Measurements from ENCODE around the gene CACNA2D3. TPM values are rescaled to one million over a fixed set of nuclear protein-coding genes. Genes with fewer than 3 reads are reported as not detected.

Gene CACNA2D3
- total RNA-seq, 1 experiment from 2014 or later = 6.1 TPM

DNA sequence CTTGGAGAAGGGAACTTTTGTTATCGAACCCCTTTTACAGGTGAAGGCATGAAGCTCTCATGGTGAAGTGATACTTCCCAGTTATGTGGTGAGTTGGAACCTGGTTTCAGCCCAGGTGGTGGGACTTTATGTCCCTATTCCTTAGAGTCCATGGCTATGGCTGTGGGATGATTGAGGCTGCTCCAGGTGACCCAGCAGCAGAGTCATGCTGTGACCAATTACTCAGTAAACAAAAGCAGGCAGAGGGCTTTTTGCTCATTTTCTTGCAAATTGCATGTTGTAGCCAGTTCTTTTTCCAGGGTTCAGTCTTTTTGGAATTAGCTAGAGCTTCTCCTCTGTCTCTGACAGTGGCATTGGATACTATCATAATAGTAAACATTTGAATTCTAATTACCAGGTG, 70.7 kb downstream of the CACNA2D3 start:
- in situ Hi-C loops (cut with HindIII; ENCODE audit: low pct_unique_long_range_greater_than_20kb, low sequenced_read_pairs) = no loop called here
- no peak for DNase-seq (ENCODE audit: low read depth)

GRCh38 chr3:54196360-54196991, 74.1 kb downstream of the CACNA2D3 start:
- no peak for DNase-seq (ENCODE audit: low read depth)
- in situ Hi-C loops (cut with HindIII; ENCODE audit: low pct_unique_long_range_greater_than_20kb, low sequenced_read_pairs) = no loop called here

DNA sequence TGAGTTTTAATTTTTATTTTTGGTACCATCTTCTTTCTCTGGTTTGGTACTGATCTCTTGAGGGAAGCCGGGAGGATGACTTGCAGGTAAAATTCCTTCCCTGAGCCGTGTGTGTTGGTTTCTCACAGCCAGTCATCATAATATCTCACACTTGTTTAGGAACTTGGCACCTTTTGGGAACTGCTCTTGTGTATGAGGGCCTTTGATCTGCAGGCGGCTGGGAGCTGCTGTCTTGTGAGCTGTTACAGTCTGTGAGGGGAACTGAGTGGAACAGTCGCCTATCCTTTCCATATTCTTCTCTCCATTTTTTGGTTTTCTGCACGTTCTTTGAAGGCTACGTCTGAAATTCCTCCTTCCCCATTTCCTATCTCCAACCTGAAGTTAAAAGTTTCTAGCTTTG, 75.2 kb downstream of the CACNA2D3 start:
- in situ Hi-C loops (cut with HindIII; ENCODE audit: low pct_unique_long_range_greater_than_20kb, low sequenced_read_pairs) = no loop called here

GRCh38 chr3:54198556-54198955, 76.2 kb downstream of the CACNA2D3 start:
- in situ Hi-C loops (cut with HindIII; ENCODE audit: low pct_unique_long_range_greater_than_20kb, low sequenced_read_pairs) = no loop called here

More for the DNA sequence above, 75.2 kb downstream of the CACNA2D3 start:
- DNase-seq (ENCODE audit: low read depth) = no peak

GRCh38 chr3:54202054-54202453, 79.7 kb downstream of the CACNA2D3 start:
- in situ Hi-C loops (cut with HindIII; ENCODE audit: low pct_unique_long_range_greater_than_20kb, low sequenced_read_pairs) = no loop called here
- no peak for DNase-seq (ENCODE audit: low read depth)

More at GRCh38 chr3:54198556-54198955, 76.2 kb downstream of the CACNA2D3 start:
- DNase-seq (ENCODE audit: low read depth) = no peak

DNA sequence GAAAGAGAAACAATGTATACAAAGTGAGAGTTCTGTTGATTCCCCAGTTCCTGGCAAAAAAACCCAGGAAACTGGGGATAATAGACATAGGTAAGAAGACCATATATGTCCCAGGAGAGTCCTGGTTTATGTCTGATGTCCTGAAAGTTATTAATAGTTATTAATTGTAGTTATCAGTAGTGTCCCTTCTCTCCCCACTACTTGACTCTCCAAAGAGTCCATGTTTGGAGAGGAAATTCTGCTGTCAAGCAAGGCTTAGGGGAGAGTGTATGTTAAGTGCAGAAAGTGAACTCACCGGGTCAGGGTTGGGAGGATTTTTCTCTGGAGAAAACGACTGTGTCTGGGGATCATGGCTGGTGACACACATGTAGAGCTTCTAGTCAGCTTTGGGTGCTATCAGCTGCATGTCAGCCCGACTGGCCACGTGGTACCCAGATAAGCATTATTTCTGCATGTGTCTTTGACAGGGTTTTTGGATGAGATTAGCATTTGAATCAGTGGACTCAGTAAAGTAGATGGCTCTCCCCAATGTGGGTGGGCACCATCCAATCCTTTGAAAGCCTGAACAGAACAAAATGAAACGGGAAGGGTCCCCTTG, 80.4 kb downstream of the CACNA2D3 start:
- DNase-seq (ENCODE audit: low read depth) = no peak
- in situ Hi-C loops (cut with HindIII; ENCODE audit: low pct_unique_long_range_greater_than_20kb, low sequenced_read_pairs) = no loop called here

GRCh38 chr3:54206874-54207273, 84.5 kb downstream of the CACNA2D3 start:
- in situ Hi-C loops (cut with HindIII; ENCODE audit: low pct_unique_long_range_greater_than_20kb, low sequenced_read_pairs) = no loop called here

GRCh38 chr3:54211097-54211496, 88.7 kb downstream of the CACNA2D3 start:
- no peak for DNase-seq (ENCODE audit: low read depth)
- in situ Hi-C loops (cut with HindIII; ENCODE audit: low pct_unique_long_range_greater_than_20kb, low sequenced_read_pairs) = no loop called here

More at GRCh38 chr3:54206874-54207273, 84.5 kb downstream of the CACNA2D3 start:
- no peak for DNase-seq (ENCODE audit: low read depth)

DNA sequence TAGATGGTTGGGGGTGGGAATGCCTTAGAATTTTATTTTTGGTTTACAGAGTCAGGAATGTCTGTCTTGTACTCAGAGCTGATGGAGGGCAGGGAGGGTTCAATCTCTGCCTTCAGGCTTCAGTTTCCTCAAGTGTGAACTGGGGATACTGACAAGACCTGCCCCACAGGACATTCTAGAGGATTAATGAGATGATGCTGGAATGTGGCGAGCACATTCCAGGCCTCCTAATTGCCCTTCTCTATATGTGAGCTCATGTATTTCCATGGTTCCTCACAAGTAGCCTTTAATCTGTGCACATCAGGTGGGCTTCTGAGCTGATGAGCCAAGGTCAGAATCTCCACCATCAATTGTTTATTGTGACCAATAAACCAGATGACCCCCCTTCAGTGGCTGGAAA, 90.4 kb downstream of the CACNA2D3 start:
- in situ Hi-C loops (cut with HindIII; ENCODE audit: low pct_unique_long_range_greater_than_20kb, low sequenced_read_pairs) = no loop called here
- DNase-seq (ENCODE audit: low read depth) = no peak

GRCh38 chr3:54213907-54214306, 91.6 kb downstream of the CACNA2D3 start:
- peak; percentile 28 for DNase-seq (ENCODE audit: low read depth)
- in situ Hi-C loops (cut with HindIII; ENCODE audit: low pct_unique_long_range_greater_than_20kb, low sequenced_read_pairs) = no loop called here

DNA sequence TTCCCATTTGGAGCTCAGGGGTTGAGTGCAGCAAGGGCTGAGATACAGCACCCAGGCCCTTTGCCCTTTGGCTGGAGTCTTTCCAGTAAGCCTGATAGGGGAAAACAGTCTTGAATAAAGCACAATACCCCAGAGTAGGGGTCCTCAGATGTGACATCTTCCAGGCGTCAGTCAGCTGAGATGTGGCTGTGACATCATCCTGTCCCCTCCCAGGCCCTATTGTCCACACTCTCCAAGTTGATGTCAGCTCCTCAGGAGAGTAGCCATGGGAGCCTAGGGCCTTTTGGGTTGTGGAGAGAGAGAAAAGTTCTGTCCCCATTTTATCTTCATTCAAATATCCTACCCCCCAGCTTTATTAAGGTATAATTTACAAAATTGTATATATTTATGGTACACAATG, 92.5 kb downstream of the CACNA2D3 start:
- in situ Hi-C loops (cut with HindIII; ENCODE audit: low pct_unique_long_range_greater_than_20kb, low sequenced_read_pairs) = no loop called here
- DNase-seq (ENCODE audit: low read depth) = no peak

GRCh38 chr3:54215521-54215920, 93.2 kb downstream of the CACNA2D3 start:
- in situ Hi-C loops (cut with HindIII; ENCODE audit: low pct_unique_long_range_greater_than_20kb, low sequenced_read_pairs) = no loop called here
- no peak for DNase-seq (ENCODE audit: low read depth)

GRCh38 chr3:54217828-54218227, 95.5 kb downstream of the CACNA2D3 start:
- in situ Hi-C loops (cut with HindIII; ENCODE audit: low pct_unique_long_range_greater_than_20kb, low sequenced_read_pairs) = no loop called here

DNA sequence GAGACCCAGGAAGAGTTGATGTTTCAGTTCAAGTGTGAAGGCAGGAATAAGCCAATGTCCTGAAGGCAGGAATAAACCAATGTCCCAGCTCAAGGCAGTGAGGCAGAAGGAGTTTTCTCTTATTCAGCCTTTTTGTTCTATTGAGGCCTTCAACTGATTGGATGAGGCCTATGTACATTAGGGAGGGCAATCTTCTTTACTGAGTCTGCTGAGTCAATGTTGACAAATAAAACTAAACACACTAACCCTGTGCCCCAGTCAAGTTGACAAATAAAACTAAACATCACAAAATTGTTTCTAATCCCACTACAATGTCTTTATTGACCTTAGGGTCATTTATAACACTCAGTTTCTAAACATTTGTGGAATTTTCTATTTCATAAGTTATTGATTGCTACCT, 100.0 kb downstream of the CACNA2D3 start:
- DNase-seq (ENCODE audit: low read depth) = no peak
- in situ Hi-C loops (cut with HindIII; ENCODE audit: low pct_unique_long_range_greater_than_20kb, low sequenced_read_pairs) = no loop called here

More at GRCh38 chr3:54217828-54218227, 95.5 kb downstream of the CACNA2D3 start:
- DNase-seq (ENCODE audit: low read depth) = no peak

DNA sequence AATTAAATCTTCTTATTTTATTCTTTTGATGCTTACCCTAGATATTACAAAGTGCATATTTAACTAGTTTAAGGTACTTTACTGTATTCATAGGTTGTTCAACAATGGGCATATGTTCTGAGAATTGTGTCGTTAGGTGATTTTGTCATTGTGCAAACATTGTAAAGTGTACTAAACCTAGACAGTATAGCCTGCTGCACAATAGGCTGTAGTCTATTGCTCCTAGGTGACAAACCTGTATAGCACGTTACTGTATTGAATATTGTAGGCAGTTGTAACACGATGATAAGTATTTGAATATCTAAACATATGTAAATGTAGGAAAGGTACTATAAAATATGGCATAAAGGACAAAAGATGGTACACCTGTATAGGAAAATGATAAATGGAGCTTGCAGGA, 100.7 kb downstream of the CACNA2D3 start:
- in situ Hi-C loops (cut with HindIII; ENCODE audit: low pct_unique_long_range_greater_than_20kb, low sequenced_read_pairs) = no loop called here
- no peak for DNase-seq (ENCODE audit: low read depth)

DNA sequence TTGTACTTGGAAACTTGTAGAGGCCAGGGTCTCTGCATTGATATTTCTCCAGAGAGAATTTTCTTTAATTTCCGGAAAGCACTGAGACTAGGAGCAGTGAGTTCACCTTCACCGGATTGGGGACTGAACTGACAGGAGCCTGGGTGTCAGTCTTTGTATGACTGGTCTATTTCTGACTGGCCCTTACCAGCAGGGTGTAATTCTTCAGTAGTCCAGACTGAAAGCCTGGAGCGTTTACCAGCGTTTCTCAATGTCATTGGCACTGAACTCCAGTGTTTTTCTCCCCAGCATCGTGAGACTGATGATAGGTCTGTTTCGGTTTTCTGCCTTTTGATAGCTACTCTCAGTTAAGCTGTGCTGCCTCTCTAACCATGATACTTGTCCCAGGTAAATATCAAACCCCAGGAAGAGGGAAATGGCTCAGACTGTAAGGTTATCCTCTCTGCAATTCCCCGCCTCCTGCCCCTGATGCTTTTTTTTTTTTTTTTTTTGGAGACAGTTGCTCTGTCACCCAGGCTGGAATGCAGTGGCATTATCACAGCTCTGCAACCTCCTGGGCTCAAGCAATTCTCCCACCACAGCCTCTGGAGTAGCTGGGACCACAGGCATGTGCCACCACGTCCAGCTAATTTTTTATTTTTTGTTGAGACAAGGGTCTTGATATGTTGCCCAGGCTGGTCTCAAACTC, 103.6 kb downstream of the CACNA2D3 start:
- in situ Hi-C loops (cut with HindIII; ENCODE audit: low pct_unique_long_range_greater_than_20kb, low sequenced_read_pairs) = no loop called here
- no peak for DNase-seq (ENCODE audit: low read depth)

DNA sequence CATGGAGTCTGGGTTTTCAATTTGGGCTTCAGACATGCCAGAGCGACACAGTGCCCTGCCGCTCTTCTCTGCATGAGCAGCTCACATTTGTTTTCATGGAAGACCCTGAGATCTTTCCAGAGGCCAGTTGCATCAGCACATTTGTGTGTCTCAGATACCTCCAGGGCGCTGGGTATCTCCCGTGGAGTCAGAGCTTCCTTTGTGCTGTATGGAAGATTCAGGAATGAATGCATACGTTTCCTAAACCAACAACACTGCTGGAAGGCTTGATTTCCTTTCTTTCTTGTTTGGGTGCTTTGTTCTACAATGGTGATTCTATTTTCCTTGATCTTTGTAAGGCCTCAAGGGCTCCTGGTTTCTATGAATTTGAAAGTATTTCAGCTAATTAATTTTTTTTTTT, 106.5 kb downstream of the CACNA2D3 start:
- no peak for DNase-seq (ENCODE audit: low read depth)
- in situ Hi-C loops (cut with HindIII; ENCODE audit: low pct_unique_long_range_greater_than_20kb, low sequenced_read_pairs) = no loop called here

- in situ Hi-C loops (cut with HindIII; ENCODE audit: low pct_unique_long_range_greater_than_20kb, low sequenced_read_pairs) = no loop called here
- DNase-seq (ENCODE audit: low read depth) = no peak
These were observed 110.3 kb downstream of the CACNA2D3 start for GRCh38 chr3:54232618-54233017.

DNA sequence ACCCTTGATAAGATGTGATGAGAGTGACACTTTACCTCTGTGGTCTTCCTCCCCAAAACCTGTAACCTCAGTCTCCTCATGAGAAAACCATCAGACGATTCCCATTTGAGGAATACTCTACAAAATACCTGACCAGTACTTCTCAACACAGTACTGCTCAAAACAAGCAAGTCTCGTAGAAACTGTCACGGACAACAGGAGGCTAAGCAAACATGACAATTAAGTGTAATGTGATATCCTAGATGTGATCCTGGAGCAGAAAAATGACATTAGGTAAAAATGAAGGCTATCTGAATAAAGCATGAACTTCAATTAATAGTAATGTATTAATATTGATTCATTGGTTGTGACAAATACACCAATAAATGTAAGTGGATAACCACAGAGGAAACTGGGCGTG, 113.6 kb downstream of the CACNA2D3 start:
- DNase-seq (ENCODE audit: low read depth) = no peak
- in situ Hi-C loops (cut with HindIII; ENCODE audit: low pct_unique_long_range_greater_than_20kb, low sequenced_read_pairs) = no loop called here

DNA sequence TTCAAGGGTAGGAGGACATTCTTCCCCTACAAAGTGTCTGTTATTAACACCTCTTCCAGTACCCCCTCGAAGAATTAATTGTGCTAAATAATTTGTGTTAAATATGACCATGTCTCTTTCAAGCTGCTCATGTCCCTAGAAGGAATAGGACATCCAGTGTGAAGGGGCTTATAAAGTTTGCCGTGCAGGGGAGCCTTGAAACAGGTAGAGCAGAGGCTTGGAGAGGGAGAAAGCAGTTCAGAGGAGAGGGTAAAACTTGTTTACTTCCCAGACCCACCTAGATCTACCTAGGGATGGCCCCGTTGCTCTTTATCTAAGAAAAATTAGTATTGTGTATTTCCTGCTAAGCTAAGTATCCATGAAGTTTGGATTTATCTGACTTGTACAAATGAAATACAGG, 114.8 kb downstream of the CACNA2D3 start:
- in situ Hi-C loops (cut with HindIII; ENCODE audit: low pct_unique_long_range_greater_than_20kb, low sequenced_read_pairs) = no loop called here

More for the DNA sequence above, 114.8 kb downstream of the CACNA2D3 start:
- no peak for DNase-seq (ENCODE audit: low read depth)
